NCI-H748 (cell line): ENCODE data around the gene HAVCR2.
"Not testable (repeated sequence)": the region's sequence is repeated elsewhere in the genome, so short reads cannot be mapped to it uniquely, and the experiment has no call there.

ENCODE experiments used
- DNase-seq: peaks from one replicate; lab custom pipeline; 2025; ENCODE audit not compliant: unreplicated experiment; lab: John Stamatoyannopoulos, UW

The HAVCR2 gene

DNA sequence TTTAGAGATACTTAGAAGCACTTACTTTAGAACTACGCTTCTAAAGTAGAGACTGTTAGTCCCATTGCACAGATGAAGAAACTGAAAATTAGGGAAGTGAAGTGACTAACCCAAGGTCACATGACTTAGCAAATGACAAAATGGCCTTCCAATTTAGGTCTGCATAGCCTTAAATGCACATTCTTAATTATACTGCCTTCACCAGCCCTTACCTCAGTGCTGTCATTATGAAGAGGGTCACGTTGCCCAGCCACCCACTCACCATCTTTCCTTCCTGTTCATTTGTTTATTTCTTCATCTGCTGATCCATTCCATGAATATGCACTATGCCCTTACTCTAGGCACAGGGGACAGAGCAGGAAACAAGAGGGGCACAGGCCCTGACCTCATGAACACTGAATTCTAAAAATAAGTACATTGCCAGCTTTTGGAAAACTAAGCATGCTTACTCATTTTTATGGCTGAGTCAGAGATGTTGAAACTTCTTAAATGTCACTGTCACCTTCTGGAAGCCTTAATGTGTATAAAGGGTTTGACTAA is 8.6 kb downstream of the HAVCR2 start:
- DNase-seq, result no peak

DNA sequence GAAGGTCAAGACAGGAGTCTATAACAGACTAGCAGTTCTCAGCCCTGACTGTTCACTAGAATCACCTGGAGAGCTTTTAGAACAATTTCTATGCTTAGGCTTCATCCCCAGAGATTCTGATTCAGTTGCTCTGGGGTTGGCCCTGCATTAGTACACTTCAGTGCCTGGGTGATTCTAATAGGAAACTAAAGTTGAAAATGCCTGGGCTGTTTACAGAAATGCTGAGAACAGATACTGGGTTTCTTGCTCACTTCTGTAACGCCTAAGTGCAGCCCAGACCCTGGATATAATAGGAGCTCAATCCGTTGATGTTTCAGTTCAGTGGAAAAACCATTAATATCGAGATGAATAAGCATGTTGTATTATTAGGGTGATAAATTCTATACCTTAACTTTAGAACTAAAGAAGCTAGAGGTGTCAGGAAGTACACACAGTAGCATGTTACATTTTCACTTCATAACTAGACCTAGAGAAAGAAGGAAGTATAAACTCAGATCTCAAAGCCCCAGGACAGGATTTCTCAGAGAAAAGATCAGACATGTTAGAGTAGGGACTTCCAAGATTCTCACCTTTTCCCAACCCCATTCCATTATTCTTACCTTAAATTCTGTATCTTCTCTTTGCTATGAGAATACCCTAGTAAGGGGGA is 20.4 kb downstream of the HAVCR2 start:
- no peak for DNase-seq

- no peak for DNase-seq
Observed at GRCh38 chr5:157086751-157087359, 22.0 kb downstream of the HAVCR2 start.

- no peak for DNase-seq
Observed at GRCh38 chr5:157085930-157086329, 22.9 kb downstream of the HAVCR2 start.

- DNase-seq, result no peak
Observed at GRCh38 chr5:157080286-157080685, 28.6 kb downstream of the HAVCR2 start.

- no peak for DNase-seq
Observed at GRCh38 chr5:157076558-157076957, 32.3 kb downstream of the HAVCR2 start.

GRCh38 chr5:157072508-157072907 is 36.3 kb downstream of the HAVCR2 start:
- DNase-seq, result no peak

DNA sequence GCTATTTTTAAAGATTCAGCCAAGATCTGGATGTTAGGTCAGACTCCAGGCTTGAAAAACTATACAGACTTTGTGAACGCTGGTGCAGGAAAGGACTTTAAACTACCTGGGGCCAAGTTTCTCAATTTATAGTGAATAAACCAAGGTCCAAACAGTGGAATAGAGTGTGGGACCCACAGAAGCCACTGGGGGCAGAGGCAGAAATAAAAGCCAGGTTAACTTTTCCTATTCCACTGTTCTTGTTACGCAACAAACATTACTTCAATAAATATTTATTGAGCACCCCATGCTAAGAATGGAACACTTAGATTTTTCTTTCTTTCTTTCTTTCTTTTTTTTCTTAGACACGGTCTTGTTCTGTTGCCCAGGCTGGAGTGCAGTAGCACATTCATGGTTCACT is 38.9 kb downstream of the HAVCR2 start:
- no peak for DNase-seq

DNA sequence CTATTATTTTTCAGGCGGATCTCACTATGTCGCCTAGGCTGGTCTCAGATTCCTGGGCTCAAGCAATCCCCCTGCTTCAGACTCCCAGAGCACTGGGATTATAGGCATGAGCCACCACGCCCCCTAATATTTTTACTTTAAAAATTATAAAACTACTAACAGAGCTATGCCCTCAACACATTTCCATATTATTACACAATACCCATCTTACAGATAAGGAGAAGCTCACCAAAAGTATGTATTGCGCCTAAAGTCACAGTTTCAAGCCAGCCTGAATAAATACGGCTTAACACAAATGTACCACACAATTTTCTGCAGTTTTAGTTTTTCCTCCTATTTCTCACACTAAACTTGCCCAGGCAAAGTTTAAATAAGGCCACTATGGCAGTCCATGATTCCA is 40.1 kb downstream of the HAVCR2 start:
- no peak for DNase-seq

DNA sequence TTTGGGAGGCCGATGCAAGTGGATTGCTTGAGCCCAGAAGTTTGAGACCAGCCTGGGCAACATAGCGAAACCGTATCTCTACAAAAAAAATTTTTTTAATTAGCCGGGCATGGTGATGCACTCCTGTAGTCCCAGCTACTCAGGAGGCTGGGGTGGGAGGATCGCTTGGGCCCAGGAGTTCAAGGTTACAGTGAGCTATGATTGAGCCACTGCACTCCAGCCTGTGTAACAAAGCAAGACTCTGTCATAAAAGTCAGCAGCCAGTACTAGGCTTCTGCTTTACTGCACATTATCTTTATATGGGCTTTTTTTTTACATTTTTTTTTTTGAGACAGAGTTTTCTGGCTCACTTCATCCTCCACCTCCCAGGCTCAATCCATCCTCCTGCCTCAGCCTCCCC is 40.5 kb downstream of the HAVCR2 start:
- no peak for DNase-seq

- no peak for DNase-seq
Observed at GRCh38 chr5:157067005-157067404, 41.8 kb downstream of the HAVCR2 start.

- DNase-seq, result no peak
Observed at GRCh38 chr5:157066080-157066479, 42.8 kb downstream of the HAVCR2 start.

- no peak for DNase-seq
Observed at GRCh38 chr5:157063776-157064430, 44.9 kb downstream of the HAVCR2 start.

DNA sequence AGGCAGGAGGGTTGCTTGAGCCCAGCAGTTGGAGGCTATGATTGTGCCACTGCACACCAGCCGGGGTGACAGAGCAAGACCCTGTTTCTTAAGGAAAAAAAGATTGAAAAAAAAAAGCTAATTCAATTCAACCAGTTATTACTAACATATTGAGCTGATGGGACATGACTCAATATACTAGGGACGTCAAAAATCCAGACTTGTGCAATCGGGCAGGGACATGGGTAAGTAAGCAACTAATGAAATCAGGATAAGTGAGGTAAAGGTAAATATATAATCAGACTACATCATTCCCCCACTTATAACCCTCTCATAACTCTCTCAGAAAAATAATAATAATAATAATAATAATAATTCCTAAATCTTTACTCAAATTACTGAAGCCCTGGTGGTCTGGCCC is 49.0 kb downstream of the HAVCR2 start:
- DNase-seq, result no peak

GRCh38 chr5:157059093-157059539 is 49.7 kb downstream of the HAVCR2 start, which contains the start of gene HAVCR1:
HAVCR1 (minus strand) TSS chr5:157059116; CDS start chr5:157057943, 1,173 bp downstream.
- no peak for DNase-seq

DNA sequence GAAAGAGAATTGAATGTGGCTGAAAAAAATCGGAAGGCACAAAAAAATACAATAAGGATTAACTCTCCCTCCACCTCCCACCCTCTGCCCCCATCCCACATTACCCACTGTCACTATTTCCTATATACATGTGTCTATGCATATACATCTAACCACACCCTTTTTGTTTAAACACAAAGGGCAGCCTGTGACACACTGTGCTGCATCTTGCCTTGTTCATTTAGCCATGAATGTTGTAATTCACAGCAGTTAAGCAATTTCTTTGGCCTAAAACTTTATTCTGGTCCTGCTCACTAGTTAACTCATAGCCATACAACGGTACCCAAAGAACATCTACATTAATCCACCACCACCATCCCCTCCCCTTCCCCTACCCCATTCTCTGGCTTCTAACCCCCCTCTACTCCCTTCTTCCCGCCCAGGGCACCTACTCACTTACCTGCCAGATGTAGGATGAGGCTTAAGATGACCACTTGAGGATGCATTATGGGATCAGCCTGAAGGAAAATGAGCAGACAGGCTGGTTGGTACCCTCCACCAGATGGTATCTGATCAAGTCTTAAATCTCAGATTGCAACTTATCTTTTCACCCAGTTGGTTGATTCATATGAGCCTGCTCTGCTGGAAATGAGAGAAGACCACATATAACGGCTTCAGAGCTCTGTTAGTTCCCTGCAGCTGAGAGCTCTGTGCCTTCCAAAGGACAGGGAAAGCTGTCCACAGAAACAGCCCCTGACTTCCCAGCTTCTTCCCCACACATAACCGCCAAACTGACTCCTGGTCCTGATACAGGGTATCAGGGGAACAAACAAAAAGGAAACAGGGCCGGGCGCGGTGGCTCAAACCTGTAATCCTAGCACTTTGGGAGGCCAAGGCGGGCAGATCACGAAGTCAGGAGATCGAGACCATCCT is 51.1 kb downstream of the HAVCR2 start:
- DNase-seq, result no peak

- DNase-seq, result not testable (repeated sequence)
Observed at GRCh38 chr5:157056848-157057247, 52.0 kb downstream of the HAVCR2 start.

DNA sequence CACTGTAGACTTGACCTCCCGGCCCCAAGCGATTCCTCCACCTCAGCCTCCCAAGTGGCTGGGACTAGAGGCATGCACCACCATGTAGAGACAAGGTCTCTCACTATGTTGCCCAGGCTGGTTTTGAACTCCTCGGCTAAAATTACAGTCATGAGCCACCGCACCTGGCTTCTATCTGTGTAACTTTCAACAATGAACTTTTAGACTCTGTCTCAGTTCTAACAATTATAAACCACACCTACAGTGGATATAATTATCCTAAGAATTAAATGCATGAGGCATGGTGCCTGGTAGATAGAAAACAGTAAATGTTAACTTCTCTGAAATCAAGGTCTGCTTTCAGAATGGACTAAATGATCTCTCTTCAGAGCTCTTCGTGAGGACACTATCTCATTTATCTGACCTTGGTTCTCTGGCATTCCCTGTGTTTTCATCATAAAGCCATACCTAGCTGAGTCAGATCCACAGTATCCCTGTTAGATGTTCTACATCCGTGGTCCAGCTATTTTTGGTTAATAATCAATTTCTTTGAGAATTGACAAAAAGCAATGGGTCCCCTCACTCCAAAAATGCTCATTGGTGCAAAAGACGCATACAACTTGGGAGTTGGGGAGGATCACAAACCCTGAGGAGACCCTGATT is 57.1 kb downstream of the HAVCR2 start:
- DNase-seq, result no peak

DNA sequence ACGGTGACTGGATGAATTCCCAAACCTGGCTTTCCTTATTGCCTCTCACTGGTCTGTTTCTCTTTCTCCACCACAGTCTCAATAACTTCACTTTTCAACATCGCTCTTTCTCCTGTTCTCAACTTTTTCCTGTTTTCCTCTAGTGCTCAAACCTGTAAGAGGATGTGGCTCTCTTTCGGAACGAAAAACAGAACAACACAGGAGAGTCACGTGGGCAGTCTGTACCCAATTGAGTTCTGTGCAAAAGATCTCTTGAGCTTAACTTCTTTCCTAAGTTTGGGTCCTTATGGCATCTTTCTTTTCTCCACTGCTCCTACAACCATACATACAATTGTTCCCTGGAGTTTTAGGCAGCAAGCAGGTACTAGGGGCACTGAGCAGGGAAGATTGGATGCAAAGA is 58.8 kb downstream of the HAVCR2 start:
- no peak for DNase-seq

DNA sequence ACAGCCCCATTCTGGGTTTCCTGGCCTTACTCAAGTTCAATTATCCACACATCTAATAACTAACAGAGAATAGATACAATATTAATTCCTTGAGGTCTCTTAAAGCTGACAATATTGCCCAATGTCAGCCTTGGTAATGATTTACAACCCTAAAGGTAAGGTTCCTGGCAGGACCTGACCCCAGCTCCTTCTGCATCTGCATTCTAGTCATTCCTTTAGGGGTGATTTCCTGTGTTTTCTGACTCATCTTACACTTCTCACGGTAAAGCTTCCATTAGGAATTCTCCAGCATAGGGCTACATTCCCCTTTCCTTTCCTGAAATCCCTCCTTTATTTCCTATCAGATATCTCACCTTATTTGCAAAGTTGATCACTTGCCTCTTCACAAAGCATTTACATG is 59.2 kb downstream of the HAVCR2 start:
- no peak for DNase-seq

GRCh38 chr5:157047898-157048297 is 60.9 kb downstream of the HAVCR2 start:
- no peak for DNase-seq
